CD4-positive, alpha-beta T cell treated with Interleukin-15 for 1 hour (primary cell): ENCODE measurements around the gene IFNLR1.

Experiments used
- DNase-seq: peaks from one replicate; pipeline ENCODE4 v3.0.0-alpha.2; 2020

Gene IFNLR1

GRCh38 chr1:24175033-24175755, 11.9 kb downstream of the IFNLR1 start:
- DNase-seq, result no peak

- no peak for DNase-seq
Measured at GRCh38 chr1:24173638-24174575, 13.2 kb downstream of the IFNLR1 start.

GRCh38 chr1:24172598-24172997, 14.5 kb downstream of the IFNLR1 start:
- DNase-seq, result no peak

- no peak for DNase-seq
Measured at GRCh38 chr1:24169286-24169685, 17.8 kb downstream of the IFNLR1 start.

GRCh38 chr1:24168245-24168644, 18.8 kb downstream of the IFNLR1 start:
- DNase-seq, result no peak

GRCh38 chr1:24167008-24167407, 20.1 kb downstream of the IFNLR1 start:
- no peak for DNase-seq

- no peak for DNase-seq
Measured at GRCh38 chr1:24165500-24165899, 21.6 kb downstream of the IFNLR1 start.

- no peak for DNase-seq
Measured at GRCh38 chr1:24164004-24164403, 23.1 kb downstream of the IFNLR1 start.

- no peak for DNase-seq
Measured at GRCh38 chr1:24162201-24162600, 24.9 kb downstream of the IFNLR1 start.

GRCh38 chr1:24161270-24161669, 25.8 kb downstream of the IFNLR1 start:
- no peak for DNase-seq

GRCh38 chr1:24159366-24159765, 27.7 kb downstream of the IFNLR1 start:
- DNase-seq, result no peak

GRCh38 chr1:24157918-24158481, 29.1 kb downstream of the IFNLR1 start:
- no peak for DNase-seq

GRCh38 chr1:24156542-24157260, 30.4 kb downstream of the IFNLR1 start:
- no peak for DNase-seq

GRCh38 chr1:24155011-24155782, 31.9 kb downstream of the IFNLR1 start:
- DNase-seq, result no peak

GRCh38 chr1:24154215-24154614, 32.9 kb downstream of the IFNLR1 start:
- no peak for DNase-seq

GRCh38 chr1:24152631-24153494, 34.2 kb downstream of the IFNLR1 start:
- no peak for DNase-seq

GRCh38 chr1:24151175-24151533, 35.9 kb downstream of the IFNLR1 start:
- no peak for DNase-seq

GRCh38 chr1:24150234-24151174, 36.6 kb downstream of the IFNLR1 start:
- peak; percentile 79 for DNase-seq

- DNase-seq, result peak; percentile 55
Measured at GRCh38 chr1:24149866-24150233, 37.2 kb downstream of the IFNLR1 start.

- DNase-seq, result no peak
Measured at GRCh38 chr1:24147816-24148215, 39.3 kb downstream of the IFNLR1 start.
